ENCODE results near the gene ALS2CL.

ALS2CL gene

GRCh38 chr3:46676601-46677410 is 16.7 kb downstream of the ALS2CL start:
- DNase-seq, result no peak

- DNase-seq, result no peak
Measured at GRCh38 chr3:46675843-46676567, 17.5 kb downstream of the ALS2CL start.

- no peak for DNase-seq
Measured at GRCh38 chr3:46675426-46675825, 18.1 kb downstream of the ALS2CL start.

DNA sequence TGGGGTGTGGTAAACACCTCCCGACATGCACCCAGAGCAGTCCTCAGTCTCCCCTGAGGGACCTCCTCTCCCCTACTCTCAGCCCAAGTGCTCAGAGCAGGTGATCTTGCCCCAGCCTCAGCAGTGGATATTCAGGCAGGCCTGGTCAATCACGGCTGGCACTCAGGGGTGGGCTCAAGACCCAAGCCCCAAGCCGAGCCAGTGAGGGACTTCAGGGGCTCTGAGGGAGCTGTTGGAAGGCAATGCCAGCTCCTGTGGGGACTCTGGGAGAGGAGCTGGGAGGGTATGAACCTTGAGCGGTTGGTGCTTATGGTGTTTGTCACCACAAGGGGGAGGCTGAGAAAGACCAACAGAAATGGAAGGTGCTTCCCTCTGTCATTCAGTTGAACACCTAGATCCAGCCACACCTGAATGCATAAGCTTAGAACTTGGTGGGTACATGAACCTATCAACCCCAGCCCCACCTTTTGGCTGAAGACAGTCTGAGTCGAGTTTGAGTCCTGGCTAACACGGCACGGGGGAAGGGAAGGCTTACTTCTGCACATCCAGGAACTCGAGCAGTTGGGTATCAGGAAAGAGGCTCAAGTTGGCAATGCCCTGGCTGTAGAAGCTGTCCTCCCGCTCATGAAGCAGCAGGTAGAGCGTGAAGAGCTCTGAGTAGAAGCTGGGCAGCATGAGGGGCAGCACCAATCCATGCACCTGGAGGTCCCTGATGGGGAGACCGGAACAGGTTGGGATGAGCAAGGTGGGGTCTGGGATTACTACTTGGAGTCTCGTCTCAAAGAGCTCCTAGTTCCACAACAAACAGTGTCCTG is 19.2 kb downstream of the ALS2CL start:
- no peak for DNase-seq

DNA sequence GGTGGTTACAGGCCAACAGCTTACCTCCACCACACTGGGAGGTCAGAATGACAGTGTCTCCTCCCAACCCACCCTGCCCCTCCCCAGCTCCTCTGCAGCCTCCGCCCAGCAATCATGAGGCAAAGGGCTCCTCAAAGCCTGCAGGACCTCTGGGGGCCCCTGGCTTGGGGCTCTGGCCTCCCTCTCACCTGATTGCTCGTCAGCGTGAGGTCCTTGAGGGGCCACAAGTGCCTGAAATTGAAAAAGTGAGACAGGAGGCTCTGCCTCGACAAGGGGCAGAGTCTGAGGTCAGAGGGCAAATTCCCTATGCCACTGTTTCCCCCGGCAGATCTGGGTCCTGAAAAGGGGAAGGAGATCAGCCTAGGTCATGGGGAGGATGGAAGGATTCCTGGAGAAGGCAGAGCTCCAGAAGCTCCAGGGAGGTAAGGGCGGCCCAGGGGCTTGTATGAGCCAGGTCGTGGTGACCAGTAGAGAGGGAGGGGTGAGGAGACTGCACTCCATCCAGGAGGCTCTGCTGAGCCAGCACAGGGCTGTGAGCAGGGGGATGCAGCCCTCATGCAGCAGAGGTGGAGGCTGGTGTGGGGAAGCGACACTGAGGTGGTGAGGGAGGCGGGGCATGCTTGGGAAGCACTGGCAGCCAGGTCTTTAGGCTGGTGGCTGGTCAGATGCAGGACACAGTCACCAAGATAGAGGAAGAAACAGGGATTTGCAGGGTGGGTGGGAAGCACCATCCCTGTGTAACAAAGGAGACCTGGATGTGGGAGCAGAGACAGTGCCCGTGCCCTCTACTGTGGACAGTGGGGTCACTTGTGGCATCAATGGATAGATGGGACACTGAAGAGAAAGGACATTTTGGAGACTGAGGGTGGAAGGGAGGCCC is 20.1 kb downstream of the ALS2CL start:
- no peak for DNase-seq

- DNase-seq, result no peak
Measured at GRCh38 chr3:46672349-46672695, 21.2 kb downstream of the ALS2CL start.

DNA sequence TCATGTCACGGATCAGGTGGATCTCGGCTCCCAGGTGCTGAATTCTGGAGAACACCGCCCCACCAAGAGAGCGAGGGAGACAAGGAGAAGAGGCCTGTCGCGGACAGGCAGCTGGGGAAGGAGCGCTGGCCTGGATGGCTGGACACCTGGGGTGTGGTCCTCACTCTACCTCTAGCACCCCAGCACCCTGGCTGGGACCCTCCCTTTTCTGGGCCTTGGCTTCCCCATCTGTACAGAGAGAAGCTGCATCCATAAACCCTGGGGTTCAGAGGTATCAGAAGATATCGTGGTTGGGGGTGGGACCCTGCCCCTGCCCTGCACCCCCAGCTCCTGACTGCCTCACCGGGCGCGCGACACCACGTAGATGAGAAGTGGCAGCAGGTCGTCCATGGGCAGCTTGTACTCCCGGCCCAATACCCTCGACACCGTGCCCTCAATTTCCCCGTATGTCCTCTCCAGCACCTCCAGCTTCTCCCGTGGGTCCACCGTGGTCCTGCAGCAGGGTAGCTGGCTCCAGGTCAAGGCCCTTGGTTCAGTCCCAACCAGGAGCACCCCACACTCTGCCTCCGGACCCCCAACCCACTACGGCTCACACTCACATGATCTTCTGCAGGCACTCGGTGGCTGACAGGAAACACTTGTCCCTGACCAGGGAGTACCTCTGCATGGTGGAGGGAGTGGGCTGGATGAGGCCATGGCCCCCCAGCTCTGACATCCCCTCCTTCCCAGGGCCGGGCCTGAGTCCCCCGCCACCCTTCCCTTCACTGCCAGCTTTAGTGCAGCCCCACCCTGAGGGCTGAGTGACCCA is 21.7 kb downstream of the ALS2CL start:
- no peak for DNase-seq

DNA sequence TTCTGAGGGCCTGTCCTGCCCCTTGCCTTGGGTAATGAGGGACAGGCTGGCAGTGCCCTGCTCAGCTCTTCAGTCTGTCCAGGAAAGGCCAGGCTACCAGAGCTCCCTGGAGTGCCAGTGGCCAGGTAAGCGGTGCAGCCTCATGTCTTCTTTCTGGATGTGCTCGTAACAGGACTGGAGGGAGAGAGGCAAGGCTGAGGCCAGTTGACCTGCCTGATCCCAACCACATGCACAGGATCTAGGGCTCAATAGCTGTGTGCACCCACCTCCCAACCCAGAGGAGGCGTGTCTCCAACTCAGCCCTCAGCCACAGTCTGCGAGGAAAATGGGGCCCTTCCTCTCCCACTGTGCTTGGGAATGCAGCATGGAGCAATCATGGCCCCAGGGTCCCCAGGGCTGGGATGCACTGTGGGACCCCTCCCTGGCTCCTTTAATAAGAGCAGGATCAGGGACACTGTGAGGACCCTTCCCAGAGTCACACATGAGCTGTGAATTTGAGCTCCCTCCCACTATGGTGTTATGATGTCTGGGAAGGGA is 22.5 kb downstream of the ALS2CL start:
- no peak for DNase-seq

GRCh38 chr3:46670000-46670890 is 23.2 kb downstream of the ALS2CL start:
- no peak for DNase-seq

GRCh38 chr3:46669191-46669999 is 24.1 kb downstream of the ALS2CL start:
- no peak for DNase-seq

DNA sequence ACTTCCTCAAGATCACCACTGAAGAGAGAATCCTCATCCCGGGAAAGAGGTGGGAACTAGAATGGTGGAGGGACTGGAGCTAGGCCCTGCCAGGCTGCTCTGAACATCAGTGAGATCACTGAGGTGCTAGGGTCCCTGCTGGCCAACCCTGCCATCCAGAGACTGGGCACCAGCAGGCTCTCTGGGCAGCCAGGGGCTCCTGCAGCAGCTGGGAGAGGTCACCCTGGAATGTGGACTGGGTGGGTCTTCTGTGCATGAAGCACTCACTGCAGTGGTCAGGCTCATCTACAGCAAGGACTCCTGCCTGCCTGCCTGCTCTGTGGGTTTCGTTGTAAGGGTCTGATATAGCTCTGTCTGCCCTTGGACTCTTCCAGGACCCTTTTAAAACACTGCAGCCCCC is 24.9 kb downstream of the ALS2CL start:
- DNase-seq, result no peak

DNA sequence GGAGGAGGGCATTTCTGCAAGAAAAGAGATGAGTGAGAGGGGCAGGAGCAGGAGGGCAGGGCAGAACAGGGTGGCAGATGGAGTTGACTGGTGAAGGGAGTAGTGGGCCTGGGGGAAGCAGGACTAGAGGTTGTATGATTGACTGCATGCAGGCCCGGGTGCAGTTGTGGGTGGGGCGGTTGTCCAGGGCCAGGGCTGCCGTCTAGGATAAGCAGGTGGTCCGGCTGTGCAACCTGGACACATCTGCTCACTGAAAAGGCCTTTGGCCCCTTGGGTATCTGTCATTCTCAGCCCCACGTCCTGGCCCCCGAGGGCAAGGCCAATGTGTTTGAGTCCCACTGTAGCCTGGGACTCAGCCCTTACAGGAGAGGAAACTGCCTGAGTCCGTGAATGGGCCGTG is 25.4 kb downstream of the ALS2CL start:
- no peak for DNase-seq

DNA sequence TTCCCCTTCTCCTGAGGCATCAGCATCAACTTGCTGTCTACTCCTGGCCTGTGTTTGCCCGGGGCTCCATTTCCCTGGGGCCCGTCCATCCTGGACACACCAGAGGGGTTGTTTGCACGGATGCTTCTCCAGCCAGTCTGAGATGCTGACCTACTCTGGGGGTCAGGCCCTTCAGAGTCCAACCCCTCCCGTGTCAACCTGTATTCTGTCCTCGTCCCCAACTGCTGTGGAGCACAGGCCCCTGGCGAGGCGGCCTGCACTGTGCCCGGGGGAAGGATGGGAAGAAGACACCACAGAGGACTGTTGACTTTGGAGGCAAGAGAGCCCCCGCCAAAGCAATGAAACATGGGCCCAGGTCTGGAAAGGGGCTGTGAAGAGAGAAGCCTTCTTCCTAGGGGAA is 25.8 kb downstream of the ALS2CL start:
- DNase-seq, result no peak

- DNase-seq, result no peak
Measured at GRCh38 chr3:46667061-46667621, 26.3 kb downstream of the ALS2CL start.

DNA sequence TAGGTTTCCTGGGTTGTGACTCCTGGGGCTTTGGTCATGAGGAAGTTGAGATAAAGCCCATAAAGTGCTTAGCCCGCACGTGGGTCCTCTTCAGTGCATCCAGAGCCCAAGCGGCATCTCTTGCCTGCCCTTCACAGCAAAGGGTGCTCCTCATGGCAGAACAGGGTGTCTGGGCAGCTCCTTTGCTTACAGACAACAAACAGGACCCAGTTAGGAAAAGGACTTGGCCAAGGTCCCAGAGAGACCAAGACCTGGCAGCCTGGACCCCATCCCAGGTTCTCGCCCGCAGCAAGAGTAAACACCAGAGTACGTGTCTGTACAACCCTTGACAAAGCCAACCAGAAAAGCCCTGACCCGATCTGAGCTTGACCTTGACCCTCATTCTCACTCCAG is 27.0 kb downstream of the ALS2CL start:
- no peak for DNase-seq

DNA sequence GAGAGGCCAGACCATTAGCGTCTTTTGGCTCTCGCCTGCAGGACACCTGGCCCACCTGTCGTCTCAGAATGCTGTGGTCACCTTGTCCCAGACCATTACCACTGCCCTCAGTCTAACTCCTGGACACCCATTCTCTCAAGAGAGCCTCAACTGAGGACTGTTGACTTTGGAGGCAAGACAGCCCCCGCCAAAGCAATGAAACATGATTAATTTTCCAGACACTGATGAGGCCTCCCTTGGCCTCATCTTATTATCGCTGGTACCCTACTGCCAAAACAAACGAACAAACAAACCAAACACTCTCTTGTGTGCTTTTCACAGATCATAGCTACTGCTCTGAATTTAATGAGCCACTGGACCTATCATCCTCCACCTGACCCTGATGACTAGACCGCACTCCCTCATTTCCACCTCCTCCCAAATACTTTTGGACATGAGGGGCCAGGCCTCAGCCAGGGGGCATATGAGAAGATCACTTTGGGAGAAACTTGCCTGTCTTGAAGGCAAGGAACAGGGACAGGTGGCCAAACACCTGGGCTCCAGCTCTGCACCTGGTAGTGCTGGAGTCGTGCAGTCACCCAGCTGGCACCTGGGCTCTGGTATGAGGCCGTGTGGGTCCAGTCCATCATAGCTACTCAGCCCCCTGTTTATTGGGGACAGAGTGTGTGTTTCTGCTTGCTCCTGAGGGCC is 27.6 kb downstream of the ALS2CL start:
- DNase-seq, result no peak

DNA sequence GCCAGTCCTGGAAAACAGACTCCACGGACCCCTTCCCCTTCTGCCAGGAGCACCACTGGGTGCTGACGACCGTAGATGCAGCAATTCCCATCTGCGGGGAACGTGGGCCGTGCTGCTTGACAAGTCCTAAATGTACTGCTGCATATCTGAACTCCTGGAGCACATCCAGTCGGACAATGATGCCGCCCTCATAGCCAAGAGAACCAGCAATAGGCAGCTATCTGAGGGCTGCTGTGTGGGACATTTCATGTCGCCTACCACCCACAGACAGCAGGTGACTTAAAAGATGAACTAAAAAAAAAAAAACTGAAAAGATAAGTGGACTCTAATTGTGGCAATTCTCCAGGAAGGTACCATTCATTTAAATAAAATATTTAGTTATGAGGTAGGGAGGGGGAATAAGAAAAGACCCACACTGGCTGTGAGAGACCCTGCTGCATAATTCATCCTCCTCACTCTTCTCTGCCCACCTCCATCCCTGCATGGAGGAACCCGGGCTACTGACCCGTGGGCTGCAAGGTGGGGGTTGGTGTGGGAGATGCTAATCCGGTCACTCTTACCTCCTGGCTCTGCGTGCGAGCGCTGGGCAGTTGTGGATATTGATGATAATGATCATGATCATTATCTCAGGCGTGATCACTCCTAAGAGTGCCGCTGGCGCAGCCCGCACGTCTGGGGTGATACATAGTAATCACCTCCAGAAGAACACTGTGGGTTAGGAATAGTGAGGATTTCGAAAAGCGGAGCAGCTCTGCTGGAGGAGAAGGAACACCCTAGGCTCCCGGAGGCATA is 28.3 kb downstream of the ALS2CL start:
- no peak for DNase-seq
